OCI-LY3 (cell line): ENCODE measurements around the gene PARD3B.

Experiments
- H2AFZ ChIP-seq: fragments of 200-600, 300-600 bp; shearing (Covaris generic); 2 replicates; pipeline ENCODE4 v1.6.0; 2014; ENCODE audit warnings: antibody characterized with exemption, low read depth, low read length
- H3K27ac ChIP-seq: fragments of 200-600, 300-600 bp; sonication (generic); 2 replicates; pipeline ENCODE4 v1.5.1; 2014; ENCODE audit warnings: mild to moderate bottlenecking, low read length, moderate library complexity, mixed read lengths
- H3K27me3 ChIP-seq: fragments of 200-600, 300-600 bp; sonication (generic); 2 replicates; pipeline ENCODE4 v1.6.1; 2014; ENCODE audit warnings: low read depth, low read length, mixed read lengths
- H3K36me3 ChIP-seq: fragments of 200-600, 300-600 bp; sonication (generic); replicated peaks from 2 replicates; pipeline ENCODE3; 2014; ENCODE audit warnings: low read depth, low read length, mixed read lengths
- H3K4me1 ChIP-seq: fragments of 300-600, 200-600 bp; sonication (generic); 2 replicates; pipeline ENCODE4 v1.6.1; 2014; ENCODE audit warnings: low read length, mixed read lengths
- H3K4me2 ChIP-seq: fragments of 200-600, 300-600 bp; sonication (generic); 2 replicates; pipeline ENCODE4 v1.6.1; 2014; ENCODE audit warnings: low read length, mixed read lengths
- H3K4me3 ChIP-seq: fragments of 300-600, 200-600 bp; sonication (generic); 2 replicates; pipeline ENCODE4 v1.5.1; 2014; ENCODE audit warnings: antibody characterized with exemption, mild to moderate bottlenecking, low read length, moderate library complexity
- H3K79me2 ChIP-seq: fragments of 300-600, 200-600 bp; shearing (Covaris generic); 2 replicates; pipeline ENCODE4 v1.6.1; 2014; ENCODE audit warnings: mild to moderate bottlenecking, low read length, mixed read lengths
- H3K9ac ChIP-seq: fragments of 300-600, 200-600 bp; shearing (Covaris generic); 2 replicates; pipeline ENCODE4 v1.6.0; 2014; ENCODE audit warnings: mild to moderate bottlenecking, low read length, moderate library complexity
- H3K9me3 ChIP-seq: fragments of 200-600, 300-600 bp; shearing (Covaris generic); 2 replicates; pipeline ENCODE4 v1.6.1; 2014; ENCODE audit warnings: low read length, mixed read lengths; ENCODE audit not compliant: insufficient read depth
- H4K20me1 ChIP-seq: fragments of 200-600, 300-600 bp; sonication (generic); 2 replicates; pipeline ENCODE4 v1.6.1; 2016; ENCODE audit warnings: low read length, mixed read lengths; ENCODE audit not compliant: insufficient read depth
- CTCF ChIP-seq: fragments of 200-600, 300-600 bp; sonication (generic); IDR thresholded peaks from 2 replicates; pipeline ENCODE4 v1.5.1; 2014; ENCODE audit warnings: antibody characterized with exemption, low read length, low read depth
- EZH2phosphoT487 ChIP-seq: fragments of 200-600 bp; shearing (Covaris generic); IDR thresholded peaks from 2 replicates; pipeline ENCODE4 v1.6.1; 2018; ENCODE audit warnings: antibody characterized with exemption, mixed run types, low read depth

The PARD3B gene

DNA sequence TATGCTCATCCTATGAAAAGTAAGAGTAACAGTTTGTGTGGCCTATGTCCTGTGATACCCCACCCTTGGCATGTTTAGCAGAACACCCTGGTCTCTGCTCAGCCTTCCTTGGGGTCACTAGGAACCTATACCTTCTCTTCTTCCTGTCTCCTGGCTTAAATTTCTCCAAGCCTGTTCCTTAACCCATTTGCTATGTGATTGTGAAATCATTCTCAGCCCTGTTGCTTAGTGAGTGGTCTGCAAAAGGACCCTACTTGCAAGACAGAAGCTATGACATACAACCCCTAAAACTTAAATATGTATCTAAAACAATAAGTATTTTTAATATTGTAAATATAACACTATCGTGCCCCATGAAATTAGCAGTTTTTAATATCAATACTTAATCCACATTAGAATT lies 524.7 kb downstream of the PARD3B start:
- Histone ChIP-seq H3K4me1 (no peaks in the 10 kb centered on the region), H3K27ac (no peak overlapping the region), H3K4me2 (no peak overlapping the region), H3K36me3 (no peaks in the 10 kb centered on the region), H3K9me3 (no peaks in the 10 kb centered on the region), H3K79me2 (no peaks in the 10 kb centered on the region), H3K27me3 (no peaks in the 10 kb centered on the region), H3K4me3 (no peak overlapping the region), H2AFZ (no peak overlapping the region), H4K20me1 (no peaks in the 10 kb centered on the region), H3K9ac (no peak overlapping the region)
- TF ChIP-seq CTCF (no peak), EZH2phosphoT487 (no peak)

GRCh38 chr2:205070889-205071288 lies 525.6 kb downstream of the PARD3B start:
- Histone ChIP-seq H3K27me3 (no peaks in the 10 kb centered on the region), H3K79me2 (no peaks in the 10 kb centered on the region), H3K4me2 (no peak overlapping the region), H3K4me3 (no peak overlapping the region), H3K27ac (no peak overlapping the region), H3K9ac (no peak overlapping the region), H3K4me1 (no peaks in the 10 kb centered on the region), H3K36me3 (no peaks in the 10 kb centered on the region), H4K20me1 (no peaks in the 10 kb centered on the region), H3K9me3 (no peaks in the 10 kb centered on the region), H2AFZ (no peak overlapping the region)
- TF ChIP-seq CTCF = no peak
- no peak for TF ChIP-seq EZH2phosphoT487

- Histone ChIP-seq H3K27ac (no peak overlapping the region), H2AFZ (no peak overlapping the region), H3K4me2 (no peak overlapping the region), H3K79me2 (no peaks in the 10 kb centered on the region), H3K27me3 (no peaks in the 10 kb centered on the region), H3K4me1 (no peaks in the 10 kb centered on the region), H3K4me3 (no peak overlapping the region), H4K20me1 (no peaks in the 10 kb centered on the region), H3K9ac (no peak overlapping the region), H3K9me3 (no peaks in the 10 kb centered on the region), H3K36me3 (no peaks in the 10 kb centered on the region)
- no peak for TF ChIP-seq EZH2phosphoT487
- no peak for TF ChIP-seq CTCF
These were observed 528.3 kb downstream of the PARD3B start for GRCh38 chr2:205073433-205074020.

DNA sequence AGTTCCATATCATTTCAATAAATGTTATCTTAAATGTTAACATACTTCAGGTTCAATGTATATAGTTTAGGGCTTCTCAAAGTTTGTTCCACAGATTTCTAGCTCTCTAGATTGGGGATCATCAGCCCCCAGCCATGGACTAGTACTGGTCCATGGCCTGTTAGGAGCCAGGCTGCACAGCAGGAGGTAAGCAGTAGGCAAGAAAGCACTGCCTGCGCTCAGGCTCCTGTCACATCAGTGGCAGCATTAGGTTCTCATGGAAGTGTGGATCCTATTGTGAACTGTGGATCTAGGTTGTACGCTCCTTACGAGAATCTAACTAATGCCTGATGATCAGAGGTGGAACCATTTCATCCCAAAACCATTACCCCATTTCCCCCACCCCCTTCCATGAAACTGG lies 531.1 kb downstream of the PARD3B start:
- Histone ChIP-seq H3K4me3 (no peak overlapping the region), H4K20me1 (no peaks in the 10 kb centered on the region), H3K36me3 (no peaks in the 10 kb centered on the region), H3K27ac (no peak overlapping the region), H3K9me3 (no peaks in the 10 kb centered on the region), H3K9ac (no peak overlapping the region), H3K4me1 (no peaks in the 10 kb centered on the region), H3K27me3 (no peaks in the 10 kb centered on the region), H3K4me2 (no peak overlapping the region), H2AFZ (no peak overlapping the region), H3K79me2 (no peaks in the 10 kb centered on the region)
- TF ChIP-seq CTCF = no peak
- no peak for TF ChIP-seq EZH2phosphoT487
